Embryonic facial prominence (tissue), 1 donor: ENCODE results near the gene TMEM256.
A peak's percentile ranks its signal among the peaks of the same experiment; 100 is the strongest.

Source experiments
- DNase-seq: peaks from one replicate; pipeline ENCODE4 v3.0.0-alpha.2; 2016; ENCODE audit errors: extremely low spot score

Gene TMEM256

GRCh38 chr17:7403977-7404736, at the start of gene TMEM256:
TMEM256 (minus strand) TSS chr17:7404097; CDS start chr17:7404084, 13 bp downstream.
- peak; percentile 98 for DNase-seq

GRCh38 chr17:7448461-7448860, 44.6 kb upstream of the TMEM256 start:
- no peak for DNase-seq

GRCh38 chr17:7445619-7445968, 41.7 kb upstream of the TMEM256 start:
- DNase-seq, result no peak

GRCh38 chr17:7444682-7445618, 41.1 kb upstream of the TMEM256 start, which contains the start of gene CHRNB1:
CHRNB1 (plus strand) TSS chr17:7445061; CDS start chr17:7445128, 67 bp downstream.
- DNase-seq, result no peak

GRCh38 chr17:7443499-7444485, 39.9 kb upstream of the TMEM256 start:
- DNase-seq, result no peak

GRCh38 chr17:7442142-7442541, 38.2 kb upstream of the TMEM256 start:
- no peak for DNase-seq

GRCh38 chr17:7441266-7441665, 37.4 kb upstream of the TMEM256 start:
- no peak for DNase-seq

- DNase-seq, result peak; percentile 46
Observed at GRCh38 chr17:7440834-7441195, 36.9 kb upstream of the TMEM256 start.

GRCh38 chr17:7440113-7440833, 36.4 kb upstream of the TMEM256 start:
- DNase-seq, result peak; percentile 43

GRCh38 chr17:7439462-7440112, 35.7 kb upstream of the TMEM256 start, which contains the start of gene FGF11:
FGF11 (plus strand) TSS chr17:7439512; CDS start chr17:7439621, 109 bp downstream.
- DNase-seq, result no peak

GRCh38 chr17:7438656-7439460, 35.0 kb upstream of the TMEM256 start:
- DNase-seq, result no peak

- no peak for DNase-seq
Observed at GRCh38 chr17:7437950-7438614, 34.2 kb upstream of the TMEM256 start.

- no peak for DNase-seq
Observed at GRCh38 chr17:7437369-7437863, 33.5 kb upstream of the TMEM256 start.

GRCh38 chr17:7436556-7437368, 32.9 kb upstream of the TMEM256 start:
- peak; percentile 48 for DNase-seq

GRCh38 chr17:7435676-7436555, 32.0 kb upstream of the TMEM256 start:
- no peak for DNase-seq

GRCh38 chr17:7432296-7432695, 28.4 kb upstream of the TMEM256 start:
- no peak for DNase-seq

GRCh38 chr17:7431231-7431630, 27.3 kb upstream of the TMEM256 start:
- no peak for DNase-seq
